ENCODE results near the gene PRKAR2A.
"Not testable (repeated sequence)": the region's sequence is repeated elsewhere in the genome, so short reads cannot be mapped to it uniquely, and the experiment has no call there.

Gene PRKAR2A

DNA sequence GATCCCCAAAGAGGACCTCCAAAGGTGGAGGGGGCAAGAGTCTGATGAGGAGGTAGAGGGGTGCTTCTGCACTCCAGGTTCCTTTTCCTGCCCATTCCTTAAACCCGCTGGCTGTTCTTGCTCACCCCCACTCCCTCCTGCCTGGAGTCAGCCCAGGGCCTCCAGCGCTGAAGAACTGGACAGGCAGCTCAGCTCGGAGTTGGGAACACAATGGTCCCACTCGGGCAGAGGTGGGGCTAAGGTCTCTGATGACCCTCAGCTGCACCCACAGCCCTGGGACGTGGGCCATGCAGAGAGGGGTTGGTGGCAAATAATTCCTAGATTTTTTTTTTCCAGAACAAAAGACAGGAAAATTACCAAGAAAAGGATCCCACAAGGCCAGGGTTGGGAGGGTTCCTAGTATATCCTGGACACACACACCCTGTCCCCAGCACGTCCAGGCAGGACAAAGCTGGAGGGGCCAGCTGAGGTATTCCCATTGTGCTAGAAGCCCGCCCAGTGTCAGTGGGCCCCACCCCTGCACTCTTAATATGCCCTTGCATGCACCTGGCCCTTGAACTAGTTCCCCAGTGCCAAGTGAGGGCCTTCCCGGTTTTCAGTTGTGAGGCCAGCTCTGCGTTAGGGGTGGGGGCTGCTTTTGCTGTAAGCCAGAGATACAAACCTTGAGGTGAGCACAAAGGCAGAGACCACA lies 108.6 kb downstream of the PRKAR2A start:
- in situ Hi-C loops (cut with HindIII; ENCODE audit: low pct_ligation_motif_present, low sequenced_read_pairs) = no loop called here

DNA sequence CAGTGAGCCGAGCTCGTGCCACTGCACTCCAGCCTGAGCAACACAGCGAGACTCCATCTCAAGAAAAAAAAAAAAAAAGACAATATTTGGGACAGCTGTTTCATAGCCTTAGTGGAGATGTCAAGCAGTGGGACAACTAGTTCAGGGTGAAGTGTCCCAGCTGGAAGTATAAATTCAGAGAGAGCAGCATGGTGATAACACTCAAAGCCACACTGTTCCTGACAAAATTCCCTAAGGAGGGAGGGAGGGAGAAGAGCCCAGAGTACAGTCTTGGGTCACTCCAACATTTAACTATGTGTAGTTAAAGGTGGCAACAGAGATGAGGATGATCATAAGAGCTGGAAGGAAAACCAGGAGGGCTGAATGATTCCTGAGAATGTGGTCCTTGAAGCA lies 109.5 kb downstream of the PRKAR2A start:
- H3K4me3 ChIP-seq (ENCODE audit: low read depth, low read length) = no peak overlapping the region
- in situ Hi-C loops (cut with HindIII; ENCODE audit: low pct_ligation_motif_present, low sequenced_read_pairs) = no loop called here
- TF ChIP-seq, protein P1, sequence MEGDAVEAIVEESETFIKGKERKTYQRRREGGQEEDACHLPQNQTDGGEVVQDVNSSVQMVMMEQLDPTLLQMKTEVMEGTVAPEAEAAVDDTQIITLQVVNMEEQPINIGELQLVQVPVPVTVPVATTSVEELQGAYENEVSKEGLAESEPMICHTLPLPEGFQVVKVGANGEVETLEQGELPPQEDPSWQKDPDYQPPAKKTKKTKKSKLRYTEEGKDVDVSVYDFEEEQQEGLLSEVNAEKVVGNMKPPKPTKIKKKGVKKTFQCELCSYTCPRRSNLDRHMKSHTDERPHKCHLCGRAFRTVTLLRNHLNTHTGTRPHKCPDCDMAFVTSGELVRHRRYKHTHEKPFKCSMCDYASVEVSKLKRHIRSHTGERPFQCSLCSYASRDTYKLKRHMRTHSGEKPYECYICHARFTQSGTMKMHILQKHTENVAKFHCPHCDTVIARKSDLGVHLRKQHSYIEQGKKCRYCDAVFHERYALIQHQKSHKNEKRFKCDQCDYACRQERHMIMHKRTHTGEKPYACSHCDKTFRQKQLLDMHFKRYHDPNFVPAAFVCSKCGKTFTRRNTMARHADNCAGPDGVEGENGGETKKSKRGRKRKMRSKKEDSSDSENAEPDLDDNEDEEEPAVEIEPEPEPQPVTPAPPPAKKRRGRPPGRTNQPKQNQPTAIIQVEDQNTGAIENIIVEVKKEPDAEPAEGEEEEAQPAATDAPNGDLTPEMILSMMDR (IDR thresholded peaks at IDR 0.05; ENCODE audit: low read depth, low read length, missing control alignments) = no peak
- no peaks in the 10 kb centered on the region for H3K36me3 ChIP-seq (replicated peaks)
- no peaks in the 10 kb centered on the region for H3K27me3 ChIP-seq (replicated peaks)
- DNase-seq = no peak
- no peak overlapping the region for H3K27ac ChIP-seq

More for the DNA sequence above, 108.6 kb downstream of the PRKAR2A start:
- Histone ChIP-seq H3K27ac (no peak overlapping the region), H3K36me3 (replicated peaks) (no peaks in the 10 kb centered on the region), H3K27me3 (replicated peaks) (no peaks in the 10 kb centered on the region), H3K4me3 (ENCODE audit: low read depth, low read length) (no peak overlapping the region)
- DNase-seq = no peak
- TF ChIP-seq, protein P1 (IDR thresholded peaks at IDR 0.05; ENCODE audit: low read depth, low read length, missing control alignments) = no peak

DNA sequence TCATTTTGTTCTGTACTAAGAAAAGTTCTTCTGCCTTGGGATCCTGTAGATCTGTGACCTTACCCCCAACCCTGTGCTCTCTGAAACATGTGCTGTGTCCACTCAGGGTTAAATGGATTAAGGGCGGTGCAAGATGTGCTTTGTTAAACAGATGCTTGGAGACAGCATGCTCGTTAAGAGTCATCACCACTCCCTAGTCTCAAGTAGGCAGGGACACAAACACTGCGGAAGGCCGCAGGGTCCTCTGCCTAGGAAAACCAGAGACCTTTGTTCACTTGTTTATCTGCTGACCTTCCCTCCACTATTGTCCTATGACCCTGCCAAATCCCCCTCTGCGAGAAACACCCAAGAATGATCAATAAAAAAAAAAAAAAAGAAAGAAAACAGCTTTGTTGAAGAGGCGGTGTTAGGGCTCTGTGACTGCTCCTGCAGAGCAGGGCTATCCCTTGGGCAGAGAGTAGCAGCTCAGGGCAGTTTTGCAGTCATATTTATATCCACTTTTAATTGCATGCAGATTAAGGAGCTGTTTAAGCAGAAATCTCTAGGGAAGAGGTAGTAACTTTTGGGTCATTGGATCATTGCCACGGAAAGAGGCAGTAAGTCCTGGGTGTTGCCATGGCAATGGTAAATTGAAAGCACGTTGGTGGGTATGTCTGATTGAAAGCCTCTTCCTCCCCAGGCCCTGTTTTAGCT lies 112.5 kb downstream of the PRKAR2A start:
- in situ Hi-C loops (cut with HindIII; ENCODE audit: low pct_ligation_motif_present, low sequenced_read_pairs); H3K27me3 ChIP-seq (replicated peaks); H3K4me3 ChIP-seq (ENCODE audit: low read depth, low read length); DNase-seq; H3K36me3 ChIP-seq (replicated peaks); H3K27ac ChIP-seq: not testable (repeated sequence)

DNA sequence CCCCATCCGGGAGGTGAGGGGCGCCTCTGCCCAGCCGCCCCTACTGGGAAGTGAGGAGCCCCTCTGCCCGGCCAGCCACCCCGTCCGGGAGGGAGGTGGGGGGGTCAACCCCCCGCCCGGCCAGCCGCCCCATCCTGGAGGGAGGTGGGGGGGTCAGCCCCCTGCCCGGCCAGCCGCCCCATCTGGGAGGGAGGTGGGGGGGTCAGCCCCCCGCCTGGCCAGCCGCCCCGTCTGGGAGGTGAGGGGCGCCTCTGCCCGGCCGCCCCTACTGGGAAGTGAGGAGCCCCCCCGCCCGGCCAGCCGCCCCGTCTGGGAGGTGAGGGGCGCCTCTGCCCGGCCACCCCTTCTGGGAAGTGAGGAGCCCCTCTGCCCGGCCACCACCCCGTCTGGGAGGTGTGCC lies 113.1 kb downstream of the PRKAR2A start:
- H3K27ac ChIP-seq; in situ Hi-C loops (cut with HindIII; ENCODE audit: low pct_ligation_motif_present, low sequenced_read_pairs); H3K4me3 ChIP-seq (ENCODE audit: low read depth, low read length); DNase-seq; H3K27me3 ChIP-seq (replicated peaks); H3K36me3 ChIP-seq (replicated peaks): not testable (repeated sequence)

DNA sequence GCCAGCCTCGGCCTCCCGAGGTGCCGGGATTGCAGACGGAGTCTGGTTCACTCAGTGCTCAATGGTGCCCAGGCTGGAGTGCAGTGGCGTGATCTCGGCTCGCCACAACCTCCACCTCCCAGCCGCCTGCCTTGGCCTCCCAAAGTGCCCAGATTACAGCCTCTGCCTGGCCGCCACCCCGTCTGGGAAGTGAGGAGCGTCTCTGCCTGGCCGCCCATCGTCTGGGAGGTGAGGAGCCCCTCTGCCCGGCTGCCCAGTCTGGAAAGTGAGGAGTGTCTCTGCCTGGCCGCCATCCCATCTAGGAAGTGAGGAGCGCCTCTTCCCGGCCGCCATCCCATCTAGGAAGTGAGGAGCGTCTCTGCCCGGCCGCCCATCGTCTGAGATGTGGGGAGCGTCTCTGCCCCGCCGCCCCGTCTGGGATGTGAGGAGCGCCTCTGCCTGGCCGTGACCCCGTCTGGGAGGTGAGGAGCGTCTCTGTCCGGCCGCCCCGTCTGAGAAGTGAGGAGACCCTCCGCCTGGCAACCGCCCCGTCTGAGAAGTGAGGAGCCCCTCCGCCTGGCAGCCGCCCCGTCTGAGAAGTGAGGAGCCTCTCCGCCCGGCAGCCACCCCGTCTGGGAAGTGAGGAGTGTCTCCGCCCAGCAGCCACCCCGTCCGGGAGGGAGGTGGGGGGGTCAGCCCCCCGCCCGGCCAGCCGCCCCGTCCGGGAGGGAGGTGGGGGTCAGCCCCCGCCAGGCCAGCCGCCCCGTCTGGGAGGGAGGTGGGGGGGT lies 113.7 kb downstream of the PRKAR2A start:
- H3K27me3 ChIP-seq (replicated peaks); H3K4me3 ChIP-seq (ENCODE audit: low read depth, low read length); DNase-seq; in situ Hi-C loops (cut with HindIII; ENCODE audit: low pct_ligation_motif_present, low sequenced_read_pairs); H3K27ac ChIP-seq; H3K36me3 ChIP-seq (replicated peaks): not testable (repeated sequence)

DNA sequence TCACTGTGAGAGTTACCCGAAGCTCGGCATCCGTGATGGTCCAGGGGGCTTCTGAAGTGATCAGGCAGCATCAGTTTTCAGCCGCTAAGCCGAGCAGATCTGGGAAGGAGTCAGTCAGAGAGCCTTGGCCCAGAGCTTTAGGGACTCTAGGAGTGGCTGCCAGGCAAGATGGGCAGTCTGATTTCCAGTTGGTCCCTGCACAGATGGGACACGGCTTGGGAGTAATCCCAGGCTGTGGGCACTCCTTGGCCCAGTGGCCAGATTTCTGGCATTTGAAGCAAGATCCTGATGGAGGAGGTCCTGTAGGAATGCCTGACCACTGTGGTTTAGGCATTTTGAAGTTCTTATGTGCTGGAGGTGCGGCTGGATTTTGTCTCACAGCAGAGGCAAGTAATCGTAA lies 120.2 kb downstream of the PRKAR2A start:
- no peaks in the 10 kb centered on the region for H3K27me3 ChIP-seq (replicated peaks)
- in situ Hi-C loops (cut with HindIII; ENCODE audit: low pct_ligation_motif_present, low sequenced_read_pairs) = no loop called here
- DNase-seq = no peak
- TF ChIP-seq, protein P1 (IDR thresholded peaks at IDR 0.05; ENCODE audit: low read depth, low read length, missing control alignments) = no peak
- no peak overlapping the region for H3K27ac ChIP-seq
- no peak overlapping the region for H3K4me3 ChIP-seq (ENCODE audit: low read depth, low read length)
- H3K36me3 ChIP-seq (replicated peaks) = no peaks in the 10 kb centered on the region

DNA sequence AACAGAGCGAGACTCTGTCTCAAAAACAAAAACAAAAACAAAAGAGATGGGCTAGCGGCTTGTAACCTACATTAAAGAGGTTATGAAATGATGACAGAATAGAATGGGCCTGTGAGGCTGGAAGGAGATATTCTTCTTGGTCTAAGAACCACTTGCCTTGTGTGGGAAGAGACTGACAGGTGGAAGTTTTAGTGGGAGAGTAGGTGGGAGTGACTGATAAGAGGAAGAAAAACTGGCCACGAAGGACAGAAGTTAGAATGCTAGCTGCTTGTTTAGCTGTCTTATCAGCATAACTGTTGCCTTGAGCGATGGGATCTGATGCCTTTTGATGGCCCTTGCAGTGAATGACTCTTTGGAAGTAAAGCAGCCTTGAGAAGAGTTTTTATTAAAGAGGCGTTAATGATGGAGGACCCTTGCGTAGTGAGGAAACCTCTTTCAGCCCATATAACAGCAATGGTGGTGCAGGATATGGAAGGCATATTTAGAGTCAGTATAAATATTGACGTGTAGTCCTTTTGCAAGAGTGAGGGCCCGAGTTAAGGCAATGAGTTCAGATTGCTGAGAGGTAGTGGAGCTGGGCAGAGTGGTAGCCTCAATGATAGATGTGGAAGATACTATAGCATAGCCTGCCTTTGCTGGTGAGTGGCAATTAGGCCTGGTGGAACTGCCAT lies 122.4 kb downstream of the PRKAR2A start:
- H3K27me3 ChIP-seq (replicated peaks); H3K27ac ChIP-seq; H3K4me3 ChIP-seq (ENCODE audit: low read depth, low read length); in situ Hi-C loops (cut with HindIII; ENCODE audit: low pct_ligation_motif_present, low sequenced_read_pairs); H3K36me3 ChIP-seq (replicated peaks); DNase-seq: not testable (repeated sequence)
